HEK293 (cell line): ENCODE results near the gene PPP2R2B.

ENCODE experiments used
- CTCF ChIA-PET: fragments of 350-600 bp; formaldehyde crosslinking; extraction: SDS; loops from one replicate; lab custom pipeline; 2021; ENCODE audit warnings: antibody characterized with exemption; lab: Yijun Ruan, JAX
- POLR2A ChIA-PET: fragments of 300-600 bp; formaldehyde crosslinking; extraction: SDS; loops from one replicate; lab custom pipeline; 2020; ENCODE audit warnings: antibody characterized with exemption, inconsistent platforms; lab: Yijun Ruan, JAX
- H3K27ac ChIP-seq: fragments of 200-500 bp; sonication (Bioruptor generic); 2 replicates; pipeline ENCODE4 v1.5.1; 2014; ENCODE audit warnings: low read depth, low read length, control low read depth, inconsistent platforms; ENCODE audit errors: extremely low read depth
- H3K36me3 ChIP-seq, 2 experiments: fragments of 200-500 bp in 1 of 2; sonication (Bioruptor generic) in 1 of 2; 1 replicate in 1 of 2; 2 replicates in 1 of 2; pipeline ENCODE4 v1.5.1; 2014 to 2017; ENCODE audit warnings: inconsistent platforms in 2 of 2, low read length in 2 of 2; ENCODE audit not compliant: control insufficient read depth in 2 of 2, insufficient read depth in 1 of 2
- H3K4me1 ChIP-seq: fragments of 200-500 bp; sonication (Bioruptor generic); 2 replicates; pipeline ENCODE4 v1.5.1; 2014; ENCODE audit warnings: mild to moderate bottlenecking, low read length, inconsistent platforms; ENCODE audit not compliant: control insufficient read depth, insufficient read depth
- H3K4me3 ChIP-seq: 2 replicates; pipeline ENCODE4 v1.5.1; 2011; ENCODE audit warnings: low read depth, mild to moderate bottlenecking, control low read depth, low read length, moderate library complexity
- H3K9me3 ChIP-seq: fragments of 200-500 bp; sonication (Bioruptor generic); 2 replicates; pipeline ENCODE4 v1.5.1; 2014; ENCODE audit warnings: low read depth, low read length, inconsistent platforms; ENCODE audit not compliant: control insufficient read depth, insufficient read depth
- BCL11A ChIP-seq: fragments of 450-650 bp; formaldehyde crosslinking; IDR thresholded peaks from 2 replicates; pipeline ENCODE4 v1.5.1; 2016; ENCODE audit warnings: low read depth, missing biosample characterization, missing genetic modification characterization
- GFI1B ChIP-seq: fragments of 450-650 bp; formaldehyde crosslinking; IDR thresholded peaks from 2 replicates; pipeline ENCODE4 v1.5.1; 2016; ENCODE audit warnings: missing biosample characterization, missing genetic modification characterization
- GLI4 ChIP-seq: fragments of 450-650 bp; formaldehyde crosslinking; IDR thresholded peaks from 2 replicates; pipeline ENCODE4 v1.5.1; 2016; ENCODE audit warnings: missing biosample characterization, missing genetic modification characterization
- KLF8 ChIP-seq: fragments of 450-650 bp; formaldehyde crosslinking; IDR thresholded peaks from 2 replicates; pipeline ENCODE4 v1.5.1; 2016; ENCODE audit warnings: missing biosample characterization, missing genetic modification characterization
- ZFP37 ChIP-seq: fragments of 450-650 bp; formaldehyde crosslinking; IDR thresholded peaks from 2 replicates; pipeline ENCODE4 v1.5.1; 2016; ENCODE audit warnings: missing biosample characterization, missing genetic modification characterization
- ZFP69B ChIP-seq: fragments of 450-650 bp; formaldehyde crosslinking; IDR thresholded peaks from 2 replicates; pipeline ENCODE4 v1.5.1; 2016; ENCODE audit warnings: missing biosample characterization, missing genetic modification characterization
- ZNF175 ChIP-seq: fragments of 450-650 bp; formaldehyde crosslinking; IDR thresholded peaks from 2 replicates; pipeline ENCODE4 v1.5.1; 2016; ENCODE audit warnings: missing biosample characterization, missing genetic modification characterization
- ZNF341 ChIP-seq: fragments of 450-650 bp; formaldehyde crosslinking; IDR thresholded peaks from 2 replicates; pipeline ENCODE4; 2016; ENCODE audit warnings: low read depth, missing biosample characterization, missing genetic modification characterization
- ZNF391 ChIP-seq: fragments of 450-650 bp; formaldehyde crosslinking; IDR thresholded peaks from 2 replicates; pipeline ENCODE4 v1.5.1; 2016; ENCODE audit warnings: low read depth, missing biosample characterization, missing genetic modification characterization, borderline replicate concordance
- ZNF514 ChIP-seq: fragments of 450-650 bp; formaldehyde crosslinking; IDR thresholded peaks from 2 replicates; pipeline ENCODE4 v1.5.1; 2016; ENCODE audit warnings: missing biosample characterization, missing genetic modification characterization
- ZNF544 ChIP-seq: fragments of 450-650 bp; formaldehyde crosslinking; IDR thresholded peaks from 2 replicates; pipeline ENCODE4 v1.5.0; 2017; ENCODE audit warnings: missing biosample characterization, missing genetic modification characterization
- ZNF548 ChIP-seq: fragments of 450-650 bp; formaldehyde crosslinking; IDR thresholded peaks from 2 replicates; pipeline ENCODE4 v1.5.1; 2016; ENCODE audit warnings: missing biosample characterization, missing genetic modification characterization
- ZNF561 ChIP-seq: fragments of 450-650 bp; IDR thresholded peaks from 2 replicates; pipeline ENCODE4 v1.5.1; 2018; ENCODE audit warnings: missing biosample characterization, missing genetic modification characterization, borderline replicate concordance
- ZNF621 ChIP-seq: fragments of 450-650 bp; formaldehyde crosslinking; IDR thresholded peaks from 2 replicates; pipeline ENCODE4 v1.5.1; 2017; ENCODE audit warnings: missing biosample characterization, missing genetic modification characterization
- TF ChIP-seq, protein P1 (sequence below): fragments of 450-650 bp; formaldehyde crosslinking; IDR thresholded peaks from 2 replicates; pipeline ENCODE4 v1.5.1; 2016; ENCODE audit warnings: missing biosample characterization, missing genetic modification characterization
- TF ChIP-seq, protein P2 (sequence below): fragments of 450-650 bp; formaldehyde crosslinking; IDR thresholded peaks from 2 replicates; pipeline ENCODE4 v1.5.1; 2016; ENCODE audit warnings: missing biosample characterization, missing genetic modification characterization
- TF ChIP-seq, protein P3 (sequence below): fragments of 450-650 bp; formaldehyde crosslinking; IDR thresholded peaks from 2 replicates; pipeline ENCODE4 v1.5.1; 2016; ENCODE audit warnings: missing biosample characterization, missing genetic modification characterization, low read depth
- TF ChIP-seq, protein P4 (sequence below): fragments of 450-650 bp; formaldehyde crosslinking; IDR thresholded peaks from 2 replicates; pipeline ENCODE4 v1.5.1; 2016; ENCODE audit warnings: missing biosample characterization, missing genetic modification characterization
- TF ChIP-seq, protein P5 (sequence below): fragments of 450-650 bp; formaldehyde crosslinking; conservative IDR thresholded peaks from 2 replicates; pipeline ENCODE4 v1.5.1; 2016; ENCODE audit warnings: low read depth, missing biosample characterization, missing genetic modification characterization

The PPP2R2B gene

DNA sequence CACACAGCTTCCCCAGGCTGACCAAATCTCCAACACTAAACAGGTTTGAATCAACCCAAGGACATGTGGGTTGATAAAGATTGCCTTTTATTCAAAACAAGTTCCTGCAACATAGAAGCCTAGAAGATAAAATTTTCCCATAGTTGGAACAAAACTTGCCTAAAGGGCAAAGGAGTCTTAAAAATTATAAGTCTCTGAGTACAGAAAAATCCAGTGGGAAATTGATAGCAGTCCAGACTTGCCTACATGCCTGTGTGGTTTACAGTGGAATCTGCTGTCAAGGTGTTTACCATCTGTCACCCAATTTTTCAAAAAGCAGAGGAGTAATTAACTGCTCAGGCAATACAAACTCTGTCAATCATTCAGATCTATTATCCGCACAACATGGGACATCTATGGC, 168.2 kb downstream of the PPP2R2B start:
- H3K9me3 ChIP-seq, result no peaks in the 10 kb centered on the region
- no peak overlapping the region for H3K27ac ChIP-seq
- POLR2A ChIA-PET, result no interaction called here
- CTCF ChIA-PET, result no interaction called here
- H3K36me3 ChIP-seq, result no peaks in the 10 kb centered on the region
- TF ChIP-seq ZNF548 (tag by site-specific recombination) (no peak), ZNF544 (tag by site-specific recombination) (no peak), ZNF561 (tag by site-specific recombination) (no peak), KLF8 (no peak), ZNF341 (tag by site-specific recombination) (no peak), ZNF514 (tag by site-specific recombination) (no peak), GLI4 (tag by site-specific recombination) (no peak)
- TF ChIP-seq, protein P1, sequence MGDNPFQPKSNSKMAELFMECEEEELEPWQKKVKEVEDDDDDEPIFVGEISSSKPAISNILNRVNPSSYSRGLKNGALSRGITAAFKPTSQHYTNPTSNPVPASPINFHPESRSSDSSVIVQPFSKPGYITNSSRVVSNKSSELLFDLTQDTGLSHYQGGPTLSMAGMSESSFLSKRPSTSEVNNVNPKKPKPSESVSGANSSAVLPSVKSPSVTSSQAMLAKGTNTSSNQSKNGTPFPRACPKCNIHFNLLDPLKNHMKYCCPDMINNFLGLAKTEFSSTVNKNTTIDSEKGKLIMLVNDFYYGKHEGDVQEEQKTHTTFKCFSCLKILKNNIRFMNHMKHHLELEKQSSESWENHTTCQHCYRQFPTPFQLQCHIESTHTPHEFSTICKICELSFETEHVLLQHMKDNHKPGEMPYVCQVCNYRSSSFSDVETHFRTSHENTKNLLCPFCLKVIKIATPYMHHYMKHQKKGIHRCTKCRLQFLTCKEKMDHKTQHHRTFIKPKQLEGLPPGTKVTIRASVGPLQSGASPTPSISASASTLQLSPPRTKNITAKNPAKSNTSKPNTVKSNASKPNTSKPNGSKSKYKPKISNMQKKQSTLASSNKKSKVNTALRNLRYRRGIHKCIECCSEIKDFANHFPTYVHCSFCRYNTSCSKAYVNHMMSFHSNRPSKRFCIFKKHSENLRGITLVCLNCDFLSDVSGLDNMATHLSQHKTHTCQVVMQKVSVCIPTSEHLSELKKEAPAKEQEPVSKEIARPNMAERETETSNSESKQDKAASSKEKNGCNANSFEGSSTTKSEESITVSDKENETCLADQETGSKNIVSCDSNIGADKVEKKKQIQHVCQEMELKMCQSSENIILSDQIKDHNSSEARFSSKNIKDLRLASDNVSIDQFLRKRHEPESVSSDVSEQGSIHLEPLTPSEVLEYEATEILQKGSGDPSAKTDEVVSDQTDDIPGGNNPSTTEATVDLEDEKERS, result no peak
- TF ChIP-seq, protein P2, sequence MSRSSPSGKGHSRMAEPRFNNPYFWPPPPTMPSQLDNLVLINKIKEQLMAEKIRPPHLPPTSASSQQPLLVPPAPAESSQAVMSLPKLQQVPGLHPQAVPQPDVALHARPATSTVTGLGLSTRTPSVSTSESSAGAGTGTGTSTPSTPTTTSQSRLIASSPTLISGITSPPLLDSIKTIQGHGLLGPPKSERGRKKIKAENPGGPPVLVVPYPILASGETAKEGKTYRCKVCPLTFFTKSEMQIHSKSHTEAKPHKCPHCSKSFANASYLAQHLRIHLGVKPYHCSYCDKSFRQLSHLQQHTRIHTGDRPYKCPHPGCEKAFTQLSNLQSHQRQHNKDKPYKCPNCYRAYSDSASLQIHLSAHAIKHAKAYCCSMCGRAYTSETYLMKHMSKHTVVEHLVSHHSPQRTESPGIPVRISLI (tag by site-specific recombination), result no peak
- TF ChIP-seq, all 188 proteins: peak for 0
- no peaks in the 10 kb centered on the region for H3K4me1 ChIP-seq
- no peak overlapping the region for H3K4me3 ChIP-seq

DNA sequence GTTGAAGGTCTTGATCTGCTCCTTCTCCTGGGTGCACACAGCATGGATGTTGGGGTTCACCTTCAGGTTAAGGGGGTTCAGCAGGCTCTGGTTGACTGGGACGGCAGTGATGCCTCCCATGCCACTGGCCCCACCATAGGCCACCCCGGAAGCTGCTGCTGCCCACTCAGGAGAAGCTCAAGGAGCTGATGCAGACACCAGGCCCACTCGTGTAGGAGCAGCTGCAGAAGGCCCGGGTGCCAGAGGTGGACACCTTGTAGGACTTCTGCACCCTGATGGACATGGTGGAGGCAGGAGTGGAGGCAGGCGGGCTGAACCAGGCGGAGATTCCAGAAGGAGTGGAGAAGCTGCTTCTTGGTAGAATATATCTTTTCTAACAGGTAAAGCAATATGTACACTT, 171.2 kb downstream of the PPP2R2B start:
- TF ChIP-seq ZNF391, result no peak
- no peak for TF ChIP-seq ZFP37 (tag by site-specific recombination)
- TF ChIP-seq GFI1B (tag by site-specific recombination), result no peak
- no peak for TF ChIP-seq BCL11A (tag by site-specific recombination)
- no peak for TF ChIP-seq ZFP69B (tag by site-specific recombination)
- H3K4me3 ChIP-seq, result no peak overlapping the region
- H3K27ac ChIP-seq, result no peak overlapping the region
- POLR2A ChIA-PET, result no interaction called here
- no peaks in the 10 kb centered on the region for H3K36me3 ChIP-seq
- CTCF ChIA-PET, result interaction anchor here (1.2 kb wide), 1 partner anchor 8 kb away, joined by 3 read pairs; no protein-coding TSS in a partner anchor
- no peaks in the 10 kb centered on the region for H3K4me1 ChIP-seq
- no peaks in the 10 kb centered on the region for H3K9me3 ChIP-seq

DNA sequence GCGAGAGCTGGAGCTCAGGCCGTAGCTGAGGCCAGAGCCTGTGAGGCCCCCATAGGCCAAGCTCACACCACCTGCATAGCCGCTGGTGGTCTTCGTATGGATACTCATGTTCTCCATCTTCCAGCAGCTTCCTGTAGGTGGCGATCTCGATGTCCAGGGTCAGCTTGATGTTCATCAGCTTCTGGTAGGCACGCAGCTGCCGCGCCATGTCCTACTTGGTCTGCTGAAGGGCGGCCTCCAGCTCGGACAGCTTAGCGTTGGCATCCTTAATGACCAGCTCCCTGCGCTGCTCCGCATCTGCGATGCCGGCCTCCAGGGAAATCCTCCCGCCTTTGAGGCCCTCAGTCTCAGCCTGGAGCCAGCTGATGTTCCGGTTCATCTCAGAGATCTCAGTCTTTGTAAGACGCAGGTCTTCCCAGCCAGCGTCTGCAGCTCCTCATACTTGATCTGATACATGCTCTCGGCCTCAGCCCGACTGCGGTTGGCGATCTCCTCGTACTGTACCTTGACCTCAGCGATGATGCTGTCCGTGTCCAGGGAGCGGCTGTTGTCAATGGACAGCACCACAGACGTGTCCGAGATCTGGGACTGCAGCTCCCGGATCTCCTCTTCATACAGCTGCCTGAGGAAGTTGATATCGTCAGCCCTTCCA, 172.1 kb downstream of the PPP2R2B start:
- Histone ChIP-seq H3K27ac (no peak overlapping the region), H3K9me3 (no peaks in the 10 kb centered on the region), H3K4me1 (no peaks in the 10 kb centered on the region), H3K4me3 (no peak overlapping the region), H3K36me3 (no peaks in the 10 kb centered on the region)
- CTCF ChIA-PET, result interaction anchor here (0.6 kb wide), 1 partner anchor 157 kb away, joined by 4 read pairs; no protein-coding TSS in a partner anchor
- POLR2A ChIA-PET, result no interaction called here
- no peak for TF ChIP-seq ZNF621 (tag by site-specific recombination)
- TF ChIP-seq, protein P3, sequence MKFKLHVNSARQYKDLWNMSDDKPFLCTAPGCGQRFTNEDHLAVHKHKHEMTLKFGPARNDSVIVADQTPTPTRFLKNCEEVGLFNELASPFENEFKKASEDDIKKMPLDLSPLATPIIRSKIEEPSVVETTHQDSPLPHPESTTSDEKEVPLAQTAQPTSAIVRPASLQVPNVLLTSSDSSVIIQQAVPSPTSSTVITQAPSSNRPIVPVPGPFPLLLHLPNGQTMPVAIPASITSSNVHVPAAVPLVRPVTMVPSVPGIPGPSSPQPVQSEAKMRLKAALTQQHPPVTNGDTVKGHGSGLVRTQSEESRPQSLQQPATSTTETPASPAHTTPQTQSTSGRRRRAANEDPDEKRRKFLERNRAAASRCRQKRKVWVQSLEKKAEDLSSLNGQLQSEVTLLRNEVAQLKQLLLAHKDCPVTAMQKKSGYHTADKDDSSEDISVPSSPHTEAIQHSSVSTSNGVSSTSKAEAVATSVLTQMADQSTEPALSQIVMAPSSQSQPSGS (tag by site-specific recombination), result no peak
- TF ChIP-seq, protein P4, sequence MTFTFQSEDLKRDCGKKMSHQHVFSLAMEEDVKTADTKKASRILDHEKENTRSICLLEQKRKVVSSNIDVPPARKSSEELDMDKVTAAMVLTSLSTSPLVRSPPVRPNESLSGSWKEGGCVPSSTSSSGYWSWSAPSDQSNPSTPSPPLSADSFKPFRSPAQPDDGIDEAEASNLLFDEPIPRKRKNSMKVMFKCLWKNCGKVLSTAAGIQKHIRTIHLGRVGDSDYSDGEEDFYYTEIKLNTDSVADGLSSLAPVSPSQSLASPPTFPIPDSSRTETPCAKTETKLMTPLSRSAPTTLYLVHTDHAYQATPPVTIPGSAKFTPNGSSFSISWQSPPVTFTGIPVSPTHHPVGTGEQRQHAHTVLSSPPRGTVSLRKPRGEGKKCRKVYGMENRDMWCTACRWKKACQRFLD (tag by site-specific recombination), result no peak
- TF ChIP-seq ZNF175 (tag by site-specific recombination), result no peak
- TF ChIP-seq, protein P5, sequence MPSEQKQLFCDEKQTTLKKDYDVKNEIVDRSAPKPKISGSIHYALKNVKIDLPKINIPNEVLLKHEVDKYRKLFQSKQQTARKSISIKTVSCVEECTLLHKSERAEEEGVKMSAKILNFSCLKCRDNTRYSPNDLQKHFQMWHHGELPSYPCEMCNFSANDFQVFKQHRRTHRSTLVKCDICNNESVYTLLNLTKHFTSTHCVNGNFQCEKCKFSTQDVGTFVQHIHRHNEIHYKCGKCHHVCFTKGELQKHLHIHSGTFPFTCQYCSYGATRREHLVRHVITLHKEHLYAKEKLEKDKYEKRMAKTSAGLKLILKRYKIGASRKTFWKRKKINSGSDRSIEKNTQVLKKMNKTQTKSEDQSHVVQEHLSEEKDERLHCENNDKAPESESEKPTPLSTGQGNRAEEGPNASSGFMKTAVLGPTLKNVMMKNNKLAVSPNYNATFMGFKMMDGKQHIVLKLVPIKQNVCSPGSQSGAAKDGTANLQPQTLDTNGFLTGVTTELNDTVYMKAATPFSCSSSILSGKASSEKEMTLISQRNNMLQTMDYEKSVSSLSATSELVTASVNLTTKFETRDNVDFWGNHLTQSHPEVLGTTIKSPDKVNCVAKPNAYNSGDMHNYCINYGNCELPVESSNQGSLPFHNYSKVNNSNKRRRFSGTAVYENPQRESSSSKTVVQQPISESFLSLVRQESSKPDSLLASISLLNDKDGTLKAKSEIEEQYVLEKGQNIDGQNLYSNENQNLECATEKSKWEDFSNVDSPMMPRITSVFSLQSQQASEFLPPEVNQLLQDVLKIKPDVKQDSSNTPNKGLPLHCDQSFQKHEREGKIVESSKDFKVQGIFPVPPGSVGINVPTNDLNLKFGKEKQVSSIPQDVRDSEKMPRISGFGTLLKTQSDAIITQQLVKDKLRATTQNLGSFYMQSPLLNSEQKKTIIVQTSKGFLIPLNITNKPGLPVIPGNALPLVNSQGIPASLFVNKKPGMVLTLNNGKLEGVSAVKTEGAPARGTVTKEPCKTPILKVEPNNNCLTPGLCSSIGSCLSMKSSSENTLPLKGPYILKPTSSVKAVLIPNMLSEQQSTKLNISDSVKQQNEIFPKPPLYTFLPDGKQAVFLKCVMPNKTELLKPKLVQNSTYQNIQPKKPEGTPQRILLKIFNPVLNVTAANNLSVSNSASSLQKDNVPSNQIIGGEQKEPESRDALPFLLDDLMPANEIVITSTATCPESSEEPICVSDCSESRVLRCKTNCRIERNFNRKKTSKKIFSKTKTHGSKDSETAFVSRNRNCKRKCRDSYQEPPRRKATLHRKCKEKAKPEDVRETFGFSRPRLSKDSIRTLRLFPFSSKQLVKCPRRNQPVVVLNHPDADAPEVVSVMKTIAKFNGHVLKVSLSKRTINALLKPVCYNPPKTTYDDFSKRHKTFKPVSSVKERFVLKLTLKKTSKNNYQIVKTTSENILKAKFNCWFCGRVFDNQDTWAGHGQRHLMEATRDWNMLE, result no peak
